ENCODE measurements around the gene EXOC2. TPM values are rescaled to one million over a fixed set of nuclear protein-coding genes. Genes with fewer than 3 reads are reported as not detected.

EXOC2 gene
- total RNA-seq, 1 experiment from 2014 or later, result 62.4 TPM

DNA sequence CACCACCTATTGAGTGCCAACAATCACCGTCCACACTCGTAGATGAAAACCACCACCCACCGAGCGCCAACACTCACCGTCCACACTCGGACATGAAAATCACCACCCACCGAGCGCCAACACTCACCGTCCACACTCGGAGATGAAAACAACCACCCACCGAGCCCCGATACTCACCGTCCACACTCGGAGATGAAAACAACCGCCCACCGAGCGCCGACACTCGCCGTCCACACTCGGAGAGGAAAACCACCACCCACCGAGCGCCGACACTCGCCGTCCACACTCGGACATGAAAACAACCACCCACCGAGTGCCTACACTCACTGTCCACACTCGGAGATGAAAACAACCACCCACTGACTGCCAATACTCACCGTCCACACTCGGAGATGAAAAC, 172.1 kb downstream of the EXOC2 start:
- DNase-seq (ENCODE audit: low spot score), result no peak

DNA sequence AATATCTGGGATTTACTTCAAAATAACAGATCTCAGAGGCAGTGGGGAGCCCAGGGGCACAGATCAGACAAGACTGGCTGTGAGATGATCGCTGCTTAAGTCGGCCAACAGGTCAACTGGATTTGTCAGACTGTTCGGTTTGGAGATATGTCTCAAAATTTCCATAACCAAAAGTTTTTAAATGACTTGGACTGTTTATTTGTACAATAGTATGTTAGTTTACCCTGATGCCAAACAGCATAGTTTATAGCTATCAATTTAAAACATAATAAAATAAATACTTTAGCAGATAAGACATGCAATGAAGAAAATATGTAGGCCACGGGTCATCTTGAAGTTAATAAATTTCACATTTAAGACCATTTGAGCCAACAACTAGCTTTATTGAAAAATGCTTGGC, 174.7 kb downstream of the EXOC2 start:
- DNase-seq (ENCODE audit: low spot score), result no peak

DNA sequence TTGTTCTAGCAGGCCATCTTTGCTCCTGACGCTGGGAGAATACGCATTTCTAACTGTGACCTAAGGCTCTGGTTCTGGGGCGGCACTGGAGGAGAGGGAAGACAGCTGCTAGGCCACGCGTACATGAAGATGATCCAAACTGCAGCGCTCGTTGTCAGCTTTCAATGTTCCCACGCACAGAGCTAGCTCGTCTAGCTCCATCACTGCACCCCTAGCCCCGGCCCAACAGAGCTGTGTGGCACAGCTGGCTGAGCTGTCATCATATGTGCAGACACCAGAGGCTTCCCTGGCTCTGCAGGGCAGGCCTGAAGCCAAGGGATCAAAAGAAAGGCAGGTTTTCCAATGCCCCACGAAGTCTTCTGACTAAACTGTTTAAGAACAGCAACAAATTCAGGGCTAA, 176.7 kb downstream of the EXOC2 start:
- no peak for DNase-seq (ENCODE audit: low spot score)

DNA sequence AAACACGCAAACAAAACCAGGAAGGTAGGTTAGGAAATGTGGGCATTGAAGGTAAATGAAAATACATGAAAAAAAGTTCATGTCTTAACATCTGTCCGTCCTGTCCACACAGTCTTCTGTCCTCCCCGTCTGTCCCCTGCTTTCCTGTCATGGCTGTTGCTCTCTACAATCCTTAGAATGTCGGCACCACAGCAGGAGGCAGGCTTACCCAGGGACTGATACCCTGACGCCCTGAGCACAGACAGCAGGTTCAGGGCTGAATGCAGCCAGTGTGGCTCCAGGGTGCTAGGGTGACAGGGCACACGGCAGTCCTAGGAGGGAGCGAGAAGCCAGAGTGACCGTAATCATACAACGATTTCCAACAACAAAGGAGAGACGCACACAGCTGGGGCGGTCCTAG, 177.7 kb downstream of the EXOC2 start:
- no peak for DNase-seq (ENCODE audit: low spot score)

DNA sequence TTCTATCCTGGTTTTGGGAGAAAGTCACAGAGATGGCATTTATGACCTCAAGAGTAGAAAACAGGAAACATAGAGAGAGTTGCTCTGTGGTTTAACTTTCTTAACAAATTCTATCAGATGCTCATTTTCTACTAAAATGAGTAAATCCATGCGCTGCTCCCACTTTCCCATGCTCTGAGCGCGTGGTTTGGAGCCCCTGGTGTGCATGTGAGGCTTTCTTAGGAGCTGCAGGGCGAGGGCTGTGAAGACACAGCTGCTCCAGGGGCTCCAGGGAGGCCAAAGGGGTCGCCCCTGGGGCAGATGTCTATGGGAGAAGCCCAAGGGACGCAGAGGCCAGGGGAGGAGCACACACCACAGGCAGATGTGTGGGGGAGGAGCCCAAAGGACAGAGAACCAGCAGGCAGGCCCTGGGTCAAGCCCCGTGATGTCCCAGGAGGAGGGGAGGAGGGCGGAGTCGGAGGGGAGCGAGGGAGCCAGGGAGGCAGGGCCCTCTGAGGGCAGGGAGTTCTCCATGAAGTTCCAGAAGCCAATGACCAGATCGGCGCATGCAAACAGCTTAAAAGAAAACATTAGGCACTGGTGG, 178.5 kb downstream of the EXOC2 start:
- DNase-seq (ENCODE audit: low spot score), result no peak

DNA sequence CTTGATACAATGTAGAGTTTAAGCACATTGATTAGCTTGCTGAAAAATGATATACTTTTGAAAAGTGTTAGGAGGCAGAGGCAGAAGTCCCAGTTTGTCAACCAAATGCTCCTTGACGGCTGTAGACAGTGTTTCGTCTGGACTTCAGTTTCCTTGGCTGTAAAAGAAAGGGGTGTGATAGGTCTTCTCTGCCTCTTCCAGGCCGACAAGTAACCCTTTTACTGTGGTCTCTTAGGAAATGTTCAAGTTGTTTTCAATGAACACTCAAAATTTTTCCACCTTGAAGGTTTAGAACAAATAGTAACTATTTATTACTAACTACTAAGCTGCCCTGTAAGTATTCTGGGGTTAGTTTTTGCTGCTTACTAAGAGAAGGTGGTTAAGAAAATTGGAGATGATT, 179.0 kb downstream of the EXOC2 start:
- DNase-seq (ENCODE audit: low spot score), result no peak

DNA sequence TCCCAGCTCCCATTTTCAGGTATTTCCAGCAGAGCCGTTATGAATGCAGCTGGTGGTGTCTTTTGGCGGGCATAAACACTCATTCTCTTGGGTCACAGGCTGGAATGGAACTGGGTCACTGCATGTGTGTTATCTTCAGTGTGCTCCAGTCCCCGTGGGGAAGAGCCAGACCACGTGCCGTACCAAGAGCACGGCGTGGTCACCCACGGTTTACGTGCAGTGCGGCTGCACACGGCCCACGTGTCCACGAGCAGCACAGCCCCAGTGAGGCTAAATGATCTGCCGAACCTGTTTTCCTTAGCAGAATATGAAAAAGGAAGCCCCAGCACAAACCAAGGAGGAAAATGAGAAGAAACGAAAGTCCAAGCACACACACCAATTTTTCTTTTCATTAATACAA, 179.9 kb downstream of the EXOC2 start:
- DNase-seq (ENCODE audit: low spot score), result no peak

DNA sequence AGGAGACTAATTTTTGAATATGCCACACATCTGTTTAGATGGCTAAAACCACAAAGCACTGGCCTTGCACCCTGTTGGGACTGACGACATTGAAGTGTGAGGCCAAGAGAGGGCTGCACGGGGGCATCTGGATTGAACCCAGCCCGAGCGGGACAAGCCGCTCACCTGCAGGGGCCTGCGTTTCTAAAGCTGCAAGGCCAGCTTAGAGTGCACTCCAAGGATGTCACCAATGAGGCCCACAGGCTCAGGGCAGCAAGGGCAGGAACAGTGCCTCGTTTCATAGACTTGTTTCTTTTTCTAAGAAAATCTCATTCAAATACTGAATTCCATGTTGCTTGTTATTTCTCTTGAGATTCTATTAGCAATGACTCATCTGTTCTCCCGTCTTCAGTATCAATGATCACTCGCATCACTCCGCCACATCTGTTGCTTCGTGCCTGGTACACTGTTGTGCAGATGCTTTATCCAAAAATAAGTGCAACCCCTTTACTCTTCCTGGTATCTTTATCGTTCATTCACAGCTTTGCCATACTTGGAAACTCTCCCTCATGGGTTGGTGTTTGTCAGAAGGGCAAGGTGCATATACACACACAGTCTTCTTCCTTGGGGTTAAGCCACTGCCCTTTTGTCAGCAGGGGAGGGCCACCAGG, 181.3 kb downstream of the EXOC2 start:
- no peak for DNase-seq (ENCODE audit: low spot score)

DNA sequence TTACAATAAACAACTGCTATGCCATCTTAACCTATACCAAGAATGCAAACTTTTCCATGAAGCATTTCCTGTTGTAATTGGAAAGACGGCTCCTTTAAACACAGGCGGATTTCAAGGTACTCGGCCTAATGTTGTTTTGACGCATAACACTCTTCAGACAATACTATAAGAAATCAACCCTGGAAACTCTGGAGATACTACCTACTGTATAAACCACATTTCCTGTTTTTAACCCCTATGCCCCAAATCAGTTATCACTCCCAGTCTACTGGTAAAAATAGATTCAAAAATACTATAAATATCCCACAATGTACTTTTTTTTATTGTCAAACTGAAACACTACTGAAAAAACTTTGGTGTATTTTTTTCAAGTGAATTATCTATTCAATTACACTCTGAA, 183.3 kb downstream of the EXOC2 start:
- no peak for DNase-seq (ENCODE audit: low spot score)

DNA sequence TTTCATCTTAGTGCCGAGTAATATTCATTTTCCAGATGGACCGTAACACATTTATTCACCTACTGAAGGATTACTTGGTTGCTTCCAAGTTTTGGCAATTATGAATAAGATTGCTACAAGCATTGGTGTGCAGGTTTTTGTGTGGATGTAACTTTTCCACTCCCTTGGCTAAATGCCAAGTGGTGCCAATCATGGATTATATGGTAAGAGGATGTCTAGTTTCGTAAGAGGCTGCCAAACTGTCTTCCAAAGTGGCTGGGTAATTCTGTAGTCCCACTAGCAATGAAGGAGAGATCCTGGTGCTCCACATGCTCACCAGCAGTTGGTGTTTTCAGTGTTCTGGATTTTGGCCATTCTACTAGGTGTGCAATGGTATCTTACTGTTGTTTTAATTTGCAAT, 184.3 kb downstream of the EXOC2 start:
- DNase-seq (ENCODE audit: low spot score), result no peak

DNA sequence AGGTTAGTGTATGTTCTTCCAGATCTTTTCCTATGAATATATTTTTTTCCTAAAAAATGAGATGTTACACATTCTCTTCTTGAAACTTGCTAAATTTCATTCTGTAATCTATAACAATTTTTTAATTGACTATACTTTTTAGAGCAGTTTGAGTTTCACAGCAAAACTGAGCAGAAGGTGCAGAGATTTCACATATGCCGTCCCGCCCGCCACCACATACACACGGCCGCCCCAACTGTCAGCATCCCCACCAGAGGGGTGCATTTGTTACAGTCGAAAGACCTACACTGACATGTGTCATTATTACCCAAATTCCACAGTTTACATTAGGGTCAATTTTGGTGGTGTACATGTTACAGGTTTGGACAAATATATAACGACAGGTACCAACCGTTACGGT, 184.9 kb downstream of the EXOC2 start:
- no peak for DNase-seq (ENCODE audit: low spot score)

DNA sequence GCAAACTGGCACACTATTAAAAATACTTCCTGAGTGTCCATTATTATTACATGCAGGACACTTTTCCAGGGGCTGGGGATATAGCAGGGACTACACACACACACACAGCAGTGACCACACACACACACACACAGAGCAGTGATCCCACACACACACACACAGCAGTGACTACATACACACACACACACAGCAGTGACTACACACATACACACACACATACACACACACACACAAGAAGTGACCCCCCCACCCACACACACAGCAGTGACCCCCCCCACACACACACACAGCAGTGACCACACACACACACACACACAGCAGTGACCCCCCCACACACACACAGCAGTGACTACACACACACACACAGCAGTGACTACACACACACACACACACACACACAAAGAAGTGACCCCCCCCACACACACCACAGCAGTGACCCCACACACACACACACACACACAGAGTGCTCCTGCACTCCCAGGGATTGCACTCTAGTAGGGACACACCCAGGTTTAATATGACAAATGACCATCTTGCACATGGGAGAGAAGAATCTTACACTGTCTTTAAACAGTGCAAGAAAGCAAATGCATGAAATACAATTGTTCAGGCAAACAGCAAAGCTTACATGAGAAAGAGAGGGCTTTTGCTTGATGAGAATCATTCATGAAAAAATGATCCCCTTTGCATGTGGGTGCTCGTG, 185.9 kb downstream of the EXOC2 start:
- no peak for DNase-seq (ENCODE audit: low spot score)

DNA sequence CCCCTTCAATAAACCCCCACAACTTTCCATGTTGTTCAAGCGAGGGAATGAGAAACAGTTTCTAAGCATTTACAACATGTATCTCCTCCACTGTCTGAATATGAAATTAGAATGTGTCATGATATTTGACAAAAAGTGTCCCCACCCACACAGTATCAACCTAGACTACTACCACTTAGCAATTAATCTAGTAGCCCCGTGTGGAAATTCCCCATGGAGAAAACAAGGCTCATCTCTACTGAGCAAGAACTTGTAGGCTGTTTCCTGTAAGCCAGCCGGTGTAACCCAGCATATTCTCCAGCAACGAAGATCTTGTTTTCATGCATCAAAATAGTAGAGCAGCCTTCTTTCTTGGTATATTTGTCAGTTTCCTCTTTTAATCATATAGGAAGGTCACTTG, 186.4 kb downstream of the EXOC2 start:
- no peak for DNase-seq (ENCODE audit: low spot score)

DNA sequence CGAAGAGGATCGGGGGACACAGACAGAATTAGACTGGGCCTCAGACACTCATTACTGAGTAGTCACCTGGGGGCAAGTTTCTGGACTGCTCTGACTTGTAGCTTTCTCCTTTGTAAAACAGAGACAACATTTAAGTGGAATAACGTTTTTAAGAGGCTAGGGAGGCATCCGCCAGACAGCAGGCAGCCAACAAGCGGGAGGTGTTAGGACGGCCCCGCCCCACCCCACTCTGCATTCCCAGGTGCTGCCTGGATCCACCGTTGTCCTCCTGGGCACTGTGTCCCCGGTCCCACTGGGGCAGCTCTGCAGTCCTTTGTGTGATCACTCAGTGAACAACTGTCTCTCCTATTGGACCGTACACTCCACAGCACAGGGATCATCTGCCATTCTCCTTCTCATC, 187.6 kb downstream of the EXOC2 start:
- no peak for DNase-seq (ENCODE audit: low spot score)

DNA sequence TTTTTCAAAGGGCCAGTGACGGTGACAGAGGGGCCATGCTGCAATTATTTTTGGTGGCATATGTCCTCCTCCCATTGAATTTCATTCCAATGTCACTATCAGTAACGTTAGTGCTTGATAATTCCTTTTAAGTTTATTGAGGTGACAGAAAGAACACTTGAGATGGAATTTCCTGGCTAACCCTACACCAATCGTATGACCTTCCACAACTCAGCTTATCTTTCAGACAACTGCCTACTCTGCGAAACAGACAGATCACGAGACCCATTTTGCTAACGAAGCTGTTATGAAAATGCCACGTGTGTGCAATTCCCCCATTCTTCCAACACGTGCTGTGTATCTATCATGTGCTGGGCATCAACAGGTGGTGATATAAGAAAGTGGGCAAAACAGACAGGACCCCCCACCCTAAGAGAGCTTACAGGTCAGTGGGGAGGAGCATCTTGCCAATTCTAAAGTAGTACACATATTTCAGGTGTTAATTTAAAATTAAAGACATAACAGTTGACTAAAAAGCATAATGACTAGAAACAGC, 188.4 kb downstream of the EXOC2 start:
- no peak for DNase-seq (ENCODE audit: low spot score)

DNA sequence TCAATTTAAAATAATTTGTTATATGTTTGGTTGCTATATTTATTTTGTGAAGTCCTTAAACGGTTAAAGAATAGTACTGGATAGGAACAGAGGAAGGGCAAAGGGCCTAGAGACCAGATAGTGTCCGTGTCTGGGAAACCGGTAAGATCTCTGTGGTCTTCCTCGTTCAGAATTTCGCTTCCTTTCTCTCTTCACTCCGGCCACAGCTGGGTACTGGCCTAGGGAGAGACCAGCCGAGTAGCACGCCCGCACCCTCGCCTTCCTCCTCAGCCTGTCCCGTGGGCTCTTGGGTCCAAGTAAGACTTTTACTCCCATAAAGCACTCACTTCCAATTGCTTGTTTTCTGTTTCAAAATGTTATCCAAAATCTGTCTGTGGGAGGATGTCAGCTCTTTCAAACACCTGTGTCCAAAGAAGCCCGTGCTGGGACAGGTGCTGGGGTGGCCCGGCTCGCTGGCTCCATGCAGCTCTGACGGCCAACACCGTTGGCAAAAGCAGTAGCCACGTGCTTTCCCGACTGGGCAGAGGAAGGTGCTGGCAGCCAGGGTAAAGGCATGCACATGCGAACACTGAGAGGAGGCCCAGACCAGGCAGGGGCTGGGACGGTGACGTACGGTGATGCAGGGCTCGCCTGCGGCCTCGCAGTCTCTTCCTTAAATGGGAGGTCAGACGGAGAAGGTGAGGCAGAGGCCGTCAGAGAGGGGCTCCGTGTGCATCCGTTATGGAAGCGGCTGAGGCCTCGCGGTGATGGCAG, 189.2 kb downstream of the EXOC2 start:
- DNase-seq (ENCODE audit: low spot score), result no peak

DNA sequence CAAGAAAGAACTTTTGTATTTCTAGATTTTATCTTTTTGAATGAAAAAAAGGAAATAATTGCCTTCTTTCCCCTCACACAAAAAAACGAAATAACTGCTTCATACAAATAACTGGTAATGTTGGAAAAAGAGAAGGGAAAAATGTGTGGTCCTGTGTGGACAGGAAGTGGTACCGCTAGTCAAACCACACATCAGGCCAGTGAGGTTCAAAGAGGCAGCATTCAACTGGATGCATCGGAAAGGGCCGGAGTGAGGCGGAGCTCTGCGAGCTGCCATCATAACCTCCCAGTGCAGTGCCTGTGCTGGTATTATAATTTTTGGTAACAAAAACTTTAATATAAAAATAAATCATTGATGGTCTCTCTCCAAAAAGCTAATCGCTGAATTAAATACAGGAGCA, 190.2 kb downstream of the EXOC2 start:
- DNase-seq (ENCODE audit: low spot score), result no peak

DNA sequence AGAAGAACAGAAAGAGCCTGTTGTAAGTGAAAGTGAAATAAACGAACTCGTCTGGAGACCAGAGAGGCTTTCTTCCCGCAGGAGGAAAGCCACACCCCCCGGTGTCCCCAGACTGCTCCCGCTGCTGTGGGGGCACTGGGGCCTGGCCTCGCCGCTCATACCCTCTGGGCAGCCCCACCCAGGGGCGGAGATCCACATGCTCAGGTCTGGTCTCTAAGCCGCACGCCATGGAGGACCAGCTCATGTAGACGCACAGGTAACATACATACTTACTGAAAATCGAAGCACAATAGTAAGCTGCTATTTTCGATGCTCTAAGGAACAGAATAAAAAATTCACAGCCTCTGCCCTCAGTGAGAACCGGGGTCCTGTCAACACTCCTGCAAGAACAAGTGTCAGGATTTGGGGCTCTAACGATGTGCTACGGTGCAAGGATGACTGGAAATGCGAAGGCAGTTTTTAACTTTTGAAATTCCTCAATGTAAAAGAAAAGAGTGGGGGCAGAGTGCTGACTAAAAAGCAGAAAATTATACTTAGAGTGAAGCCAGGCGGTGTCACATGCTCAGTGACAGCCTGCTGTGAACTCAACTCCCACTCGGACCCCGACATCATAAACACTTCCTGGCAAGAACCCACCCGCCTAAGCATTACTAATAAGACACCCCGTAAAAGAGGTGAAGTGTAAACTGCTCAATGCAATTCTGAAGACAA, 190.9 kb downstream of the EXOC2 start:
- no peak for DNase-seq (ENCODE audit: low spot score)

DNA sequence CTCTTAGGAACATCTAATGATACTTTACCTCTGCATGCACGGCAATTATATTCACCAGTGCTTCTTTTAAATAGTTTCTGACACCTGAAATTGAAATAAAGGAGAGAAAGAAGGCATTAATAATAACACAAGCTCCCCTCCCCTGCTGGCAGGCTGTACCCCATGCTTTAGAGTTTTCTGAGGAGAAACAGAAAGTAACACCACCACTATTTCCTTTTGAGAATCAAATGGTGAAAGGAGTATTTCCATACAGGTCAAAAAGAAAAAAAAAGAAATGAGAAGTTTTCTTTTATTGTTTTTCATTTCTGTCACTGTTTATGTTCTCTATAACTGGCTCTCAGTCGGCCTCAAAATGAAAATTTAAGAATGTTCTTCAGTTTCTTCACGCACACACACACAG, 193.3 kb downstream of the EXOC2 start:
- DNase-seq (ENCODE audit: low spot score), result no peak

DNA sequence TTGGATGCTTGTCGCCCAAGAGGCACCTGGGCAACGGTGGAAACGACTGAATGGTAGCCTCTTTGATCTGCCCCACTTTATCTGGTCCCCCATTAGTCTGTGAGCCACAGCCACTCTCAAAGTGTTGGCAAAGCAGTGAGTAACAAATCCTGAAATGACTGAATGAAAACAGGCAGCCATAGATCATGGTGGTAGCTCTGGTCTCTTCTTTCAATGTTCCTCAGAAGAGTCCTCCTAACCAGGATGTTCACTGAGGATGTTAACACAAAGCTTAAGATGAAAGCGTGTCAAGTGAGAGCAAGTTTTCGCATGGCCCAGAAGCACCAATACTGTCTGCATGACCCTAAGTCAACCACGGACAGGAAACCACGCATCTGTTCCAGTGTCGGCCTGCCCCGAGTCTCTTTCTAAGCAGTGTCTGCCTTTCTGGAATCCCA, 194.1 kb downstream of the EXOC2 start:
- DNase-seq (ENCODE audit: low spot score), result no peak

DNA sequence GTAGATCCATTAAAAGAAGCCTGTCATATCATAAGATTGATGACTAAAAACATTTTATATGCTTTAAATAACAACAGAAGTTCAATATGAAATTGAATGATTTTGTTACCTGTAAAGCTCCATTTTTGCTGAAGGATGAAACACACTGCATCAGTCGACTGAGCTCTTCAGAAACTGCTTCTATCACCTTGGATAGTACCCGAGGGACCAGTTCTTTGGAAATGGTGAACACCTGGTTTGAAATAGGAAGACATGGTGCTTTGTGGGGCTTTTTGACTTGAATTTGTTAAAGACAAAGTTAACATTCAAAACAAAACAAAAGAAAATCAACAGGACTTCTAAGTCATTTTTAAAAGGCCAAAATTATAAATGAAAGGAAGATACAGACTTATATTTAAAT, 195.7 kb downstream of the EXOC2 start:
- no peak for DNase-seq (ENCODE audit: low spot score)

DNA sequence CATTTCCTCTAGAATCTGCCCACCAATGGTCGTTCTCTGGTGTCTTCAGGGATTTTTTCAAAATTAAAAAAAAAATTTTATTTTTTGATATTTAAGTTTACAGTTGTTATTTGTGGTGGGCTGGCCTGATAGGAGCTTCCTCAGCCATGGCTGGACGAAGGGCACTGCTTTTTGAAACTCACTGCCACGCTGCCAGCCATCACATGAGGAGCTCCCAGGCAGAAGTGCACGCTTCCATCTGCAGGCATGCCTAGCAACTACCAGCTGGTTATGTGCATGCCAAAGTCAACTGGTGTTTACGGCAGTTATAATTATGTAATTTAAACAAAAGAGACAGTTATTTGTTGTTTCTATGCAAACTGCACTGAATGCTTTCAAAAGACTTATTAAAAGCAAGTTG, 196.3 kb downstream of the EXOC2 start:
- DNase-seq (ENCODE audit: low spot score), result no peak
